PFSK-1 (cell line): ENCODE results near the gene MTG1.

Experiments used
- FOXP2 ChIP-seq: optimal IDR thresholded peaks from 2 replicates; pipeline ENCODE3; 2011; ENCODE audit warnings: borderline replicate concordance, control low read depth, inconsistent platforms; ENCODE audit not compliant: insufficient read depth; ENCODE audit errors: extremely low read length, extremely low read depth
- POLR2AphosphoS5 ChIP-seq: IDR thresholded peaks from 2 replicates; pipeline ENCODE4 v1.6.1; 2012; ENCODE audit warnings: low read depth, mild to moderate bottlenecking, control low read depth, low read length, moderate library complexity
- REST ChIP-seq, 2 experiments: IDR thresholded peaks; 2 replicates each; pipeline versions ENCODE4 v1.6.1 to v1.8.0; 2011 to 2012; ENCODE audit warnings: low read depth in 2 of 2, low read length in 2 of 2, control low read depth in 1 of 2, inconsistent platforms in 1 of 2, mild to moderate bottlenecking in 1 of 2, moderate library complexity in 1 of 2; ENCODE audit not compliant: insufficient read depth in 1 of 2
- SIN3A ChIP-seq: IDR thresholded peaks from 2 replicates; pipeline ENCODE4 v1.6.1; 2012; ENCODE audit warnings: mild to moderate bottlenecking, low read length, moderate library complexity, borderline replicate concordance; ENCODE audit not compliant: insufficient read depth
- TAF1 ChIP-seq: IDR thresholded peaks from 2 replicates; pipeline ENCODE4 v1.6.1; 2012; ENCODE audit warnings: low read length, control low read depth, borderline replicate concordance; ENCODE audit not compliant: insufficient read depth

Gene MTG1

GRCh38 chr10:133378251-133379096 is 15.5 kb upstream of the MTG1 start:
- no peak for TF ChIP-seq TAF1
- no peak for TF ChIP-seq SIN3A
- TF ChIP-seq POLR2AphosphoS5 = 0 out of 2 replicates have a peak, but pooled peaks have one; percentile 24
- TF ChIP-seq REST (IDR thresholded peaks at IDR 0.05; ENCODE audit: insufficient read depth in 1 of 2, low read depth in 2 of 2, low read length in 2 of 2) = no peak
- no peak for TF ChIP-seq FOXP2

GRCh38 chr10:133379152-133379800 is 14.7 kb upstream of the MTG1 start, which contains the start of gene PAOX:
TSS of gene PAOX (plus strand) at chr10:133379262. CDS start at chr10:133379317, 55 bp downstream.
- no peak for TF ChIP-seq REST (IDR thresholded peaks at IDR 0.05; ENCODE audit: insufficient read depth in 1 of 2, low read depth in 2 of 2, low read length in 2 of 2)
- no peak for TF ChIP-seq POLR2AphosphoS5
- TF ChIP-seq SIN3A = no peak
- TF ChIP-seq TAF1 = no peak
- TF ChIP-seq FOXP2 = no peak

GRCh38 chr10:133379801-133380666 is 13.9 kb upstream of the MTG1 start:
- TF ChIP-seq REST (IDR thresholded peaks at IDR 0.05; ENCODE audit: insufficient read depth in 1 of 2, low read depth in 2 of 2, low read length in 2 of 2) = no peak

- no peak for TF ChIP-seq REST (IDR thresholded peaks at IDR 0.05; ENCODE audit: insufficient read depth in 1 of 2, low read depth in 2 of 2, low read length in 2 of 2)
- no peak for TF ChIP-seq FOXP2
- no peak for TF ChIP-seq POLR2AphosphoS5
- no peak for TF ChIP-seq TAF1
- no peak for TF ChIP-seq SIN3A
Measured at GRCh38 chr10:133381036-133381435, 12.9 kb upstream of the MTG1 start.
